Subcutaneous adipose tissue (tissue), 4 donors: ENCODE data around the gene SLC6A12. TPM values are rescaled to one million over a fixed set of nuclear protein-coding genes. Genes with fewer than 3 reads are reported as not detected.

ENCODE experiments used
- total RNA-seq, 4 donors: library from RNA; depleted of rRNA; stranded (reverse); fragments of >200 nt; gene quantifications; one replicate each; pipeline ENCODE4 v1.1.0, GENCODE V29; 2016
- TF ChIP-seq, protein P1 (sequence below): fragments of 450-650 bp; IDR thresholded peaks from one replicate; pipeline ENCODE4 v1.5.1; 2016; ENCODE audit warnings: low read depth, mild to moderate bottlenecking, control low read depth, antibody characterized with exemption, moderate library complexity

The SLC6A12 gene
- total RNA-seq, 4 donors from 2014 or later: 0.33 to 4.4 (median 1.5) TPM

DNA sequence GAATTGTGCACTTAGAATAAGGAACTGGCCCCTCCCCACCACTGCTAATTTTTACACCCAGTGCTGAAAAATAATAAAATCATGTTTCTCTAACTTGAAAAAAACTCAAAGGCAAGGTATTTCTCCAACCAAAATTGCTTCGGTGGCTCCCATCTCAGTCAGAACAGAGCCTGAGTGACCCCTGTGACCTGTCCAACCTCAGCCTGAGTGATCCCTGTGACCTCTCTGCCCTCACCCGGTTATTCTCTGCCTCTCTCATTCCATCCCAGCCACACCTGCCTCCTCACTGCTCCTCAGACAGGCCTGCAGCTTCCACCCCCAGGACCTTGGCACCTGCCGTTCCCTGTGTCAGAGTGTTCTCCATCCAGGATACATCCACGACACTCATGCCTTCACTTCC is 5.1 kb downstream of the SLC6A12 start:
- TF ChIP-seq, protein P1, sequence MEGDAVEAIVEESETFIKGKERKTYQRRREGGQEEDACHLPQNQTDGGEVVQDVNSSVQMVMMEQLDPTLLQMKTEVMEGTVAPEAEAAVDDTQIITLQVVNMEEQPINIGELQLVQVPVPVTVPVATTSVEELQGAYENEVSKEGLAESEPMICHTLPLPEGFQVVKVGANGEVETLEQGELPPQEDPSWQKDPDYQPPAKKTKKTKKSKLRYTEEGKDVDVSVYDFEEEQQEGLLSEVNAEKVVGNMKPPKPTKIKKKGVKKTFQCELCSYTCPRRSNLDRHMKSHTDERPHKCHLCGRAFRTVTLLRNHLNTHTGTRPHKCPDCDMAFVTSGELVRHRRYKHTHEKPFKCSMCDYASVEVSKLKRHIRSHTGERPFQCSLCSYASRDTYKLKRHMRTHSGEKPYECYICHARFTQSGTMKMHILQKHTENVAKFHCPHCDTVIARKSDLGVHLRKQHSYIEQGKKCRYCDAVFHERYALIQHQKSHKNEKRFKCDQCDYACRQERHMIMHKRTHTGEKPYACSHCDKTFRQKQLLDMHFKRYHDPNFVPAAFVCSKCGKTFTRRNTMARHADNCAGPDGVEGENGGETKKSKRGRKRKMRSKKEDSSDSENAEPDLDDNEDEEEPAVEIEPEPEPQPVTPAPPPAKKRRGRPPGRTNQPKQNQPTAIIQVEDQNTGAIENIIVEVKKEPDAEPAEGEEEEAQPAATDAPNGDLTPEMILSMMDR: no peak

DNA sequence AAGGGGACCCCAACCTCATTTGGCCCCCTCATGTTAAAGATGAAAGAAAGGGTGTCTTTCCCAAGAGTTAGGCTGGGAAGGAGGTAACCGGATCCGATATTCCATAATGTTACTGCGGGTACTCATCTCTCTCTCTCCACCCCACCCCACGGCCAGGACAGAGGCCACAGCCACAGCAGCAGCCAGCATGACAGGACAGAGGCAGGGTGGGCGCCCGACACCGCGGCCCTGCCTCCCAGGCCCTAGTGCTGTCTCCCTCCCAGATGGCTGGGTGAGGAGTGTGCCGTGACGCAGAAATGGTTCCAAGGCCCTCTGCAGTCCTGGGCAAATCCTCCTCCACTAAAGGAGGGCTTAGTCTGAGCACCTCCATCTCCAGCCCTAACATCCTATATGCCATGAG is 6.2 kb downstream of the SLC6A12 start:
- TF ChIP-seq, protein P1: no peak

DNA sequence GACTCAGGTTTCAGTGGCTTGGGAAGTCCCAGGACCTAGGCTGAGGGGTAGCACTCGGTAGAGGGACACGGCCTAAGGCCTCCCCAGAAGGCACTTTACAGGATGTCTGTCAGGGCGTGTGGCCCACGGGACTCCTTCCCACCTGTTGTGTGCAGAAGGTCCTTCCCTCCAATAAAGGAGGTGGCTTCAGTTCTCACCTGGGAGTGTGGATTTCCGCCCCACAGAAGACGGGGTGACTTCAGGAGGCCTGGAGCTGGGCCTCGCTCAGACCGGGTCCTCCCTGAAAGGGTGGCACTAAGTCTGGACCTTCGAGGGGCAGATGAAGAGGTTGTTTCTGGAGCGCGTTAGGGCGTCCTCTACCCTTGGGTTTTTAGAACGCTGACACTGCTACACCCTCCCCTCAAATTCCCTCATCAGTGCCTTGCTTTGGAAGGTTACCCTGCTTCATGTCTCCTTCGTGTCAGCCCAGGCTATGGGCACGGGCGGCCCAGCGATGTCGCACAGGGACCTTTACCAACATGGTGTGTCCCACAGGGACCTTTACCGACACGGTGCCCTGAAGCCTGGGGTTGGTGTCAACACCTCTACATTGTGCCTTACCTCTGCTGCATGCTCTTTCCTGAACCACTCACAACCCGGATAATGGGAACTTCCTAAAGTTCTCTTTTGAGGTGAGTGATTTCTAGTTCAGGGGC is 7.1 kb downstream of the SLC6A12 start:
- TF ChIP-seq, protein P1: no peak

DNA sequence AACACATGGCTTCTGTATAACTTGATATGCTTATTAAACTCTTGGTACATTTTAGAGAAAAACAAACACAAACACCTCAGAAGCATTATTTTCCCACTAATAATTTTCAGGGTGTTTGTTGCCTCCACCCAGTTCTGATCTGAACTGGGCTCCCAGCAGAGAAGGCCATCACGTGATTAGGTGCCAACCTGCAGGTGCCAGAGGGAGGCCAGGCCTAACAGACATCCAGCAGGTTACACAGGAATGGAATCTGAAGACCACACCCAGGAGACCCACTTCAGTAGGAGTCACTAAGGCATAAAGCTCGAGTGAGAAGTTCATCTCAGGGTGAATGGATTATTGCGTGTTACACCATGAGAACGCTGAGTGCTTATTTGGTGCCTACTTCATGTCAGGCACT is 8.9 kb downstream of the SLC6A12 start:
- TF ChIP-seq, protein P1: no peak

DNA sequence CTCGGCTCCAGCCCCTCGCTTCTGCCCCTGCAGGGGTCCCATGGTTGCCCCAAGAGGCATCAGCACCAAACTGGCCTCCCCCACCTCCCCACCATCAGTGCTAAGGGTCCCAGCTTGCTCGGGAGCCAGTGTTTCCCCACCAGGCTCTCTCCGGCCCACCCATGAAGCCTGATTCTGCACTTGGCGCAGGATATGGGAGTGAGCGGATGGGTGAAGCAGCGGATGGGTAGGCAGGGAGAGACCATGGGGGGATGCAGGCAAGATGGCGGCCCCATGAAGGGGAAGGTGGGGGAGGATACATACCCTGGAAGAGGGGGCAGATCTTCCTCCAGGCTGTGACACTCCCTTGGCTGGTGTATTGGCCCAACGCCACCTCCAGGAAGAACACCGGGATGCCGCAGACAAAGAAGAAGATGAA is 9.7 kb downstream of the SLC6A12 start:
- TF ChIP-seq, protein P1: no peak

DNA sequence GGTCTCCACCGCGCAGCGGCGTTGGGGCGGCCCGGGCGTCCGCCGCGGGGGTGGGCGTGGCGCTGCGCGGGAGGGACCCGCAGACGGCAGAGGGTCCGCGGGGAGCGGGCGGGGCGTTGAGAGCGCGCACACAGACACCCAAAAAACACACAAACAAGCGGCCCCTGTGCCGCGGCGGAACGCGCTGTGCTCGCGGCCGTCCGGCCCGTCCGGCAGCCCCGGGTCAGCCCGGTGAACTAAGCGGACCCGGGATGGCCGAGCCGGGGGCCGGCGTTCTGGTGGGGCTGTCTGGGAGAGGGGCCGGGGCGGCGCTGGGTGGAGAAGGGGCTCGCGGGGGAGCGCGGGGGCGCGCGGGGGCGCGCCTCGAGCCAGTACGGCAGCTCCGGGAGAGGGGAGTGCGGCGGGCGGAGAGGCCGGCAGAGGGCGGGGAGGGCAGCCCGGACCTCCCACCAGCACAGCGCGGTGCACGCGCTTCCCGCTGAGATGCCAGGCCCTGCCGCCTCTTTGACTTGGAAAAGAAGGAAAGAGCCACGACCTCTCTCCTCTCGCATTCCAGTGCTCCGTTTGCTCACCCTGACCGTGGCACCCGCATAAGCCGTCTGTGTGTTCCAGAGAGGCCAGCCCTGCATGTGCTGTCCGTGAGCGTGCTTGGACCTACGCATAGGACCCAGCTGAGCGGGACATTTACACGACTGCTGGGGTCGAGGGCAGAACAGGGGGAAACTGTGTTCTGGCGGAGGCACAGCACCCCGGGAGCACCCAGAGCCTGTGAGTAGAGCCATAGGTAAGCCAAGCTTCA is 10.3 kb downstream of the SLC6A12 start:
- TF ChIP-seq, protein P1: no peak

DNA sequence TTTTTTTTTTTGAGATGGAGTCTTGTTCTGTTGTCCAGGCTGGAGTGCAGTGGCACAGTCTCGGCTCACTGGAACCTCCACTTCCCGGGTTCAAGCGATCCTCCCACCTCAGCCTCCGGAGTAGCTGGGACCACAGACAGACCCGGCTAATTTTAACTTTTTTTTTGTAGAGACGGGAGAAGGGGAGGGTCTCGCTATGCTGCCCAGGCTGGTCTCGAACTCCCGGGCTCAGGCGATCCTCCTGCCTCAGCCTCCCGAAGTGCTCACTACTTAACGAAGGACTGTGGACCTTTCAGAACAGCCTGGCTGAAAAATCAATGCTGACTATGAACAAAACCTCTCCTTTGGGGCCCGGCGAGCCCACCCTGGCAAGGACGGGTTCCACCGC is 10.9 kb downstream of the SLC6A12 start:
- TF ChIP-seq, protein P1: no peak
